ENCODE results near the gene GPR153. TPM values are rescaled to one million over a fixed set of nuclear protein-coding genes. Genes with fewer than 3 reads are reported as not detected.

The GPR153 gene
- total RNA-seq, 1 experiment from 2014 or later = 61.3 TPM

DNA sequence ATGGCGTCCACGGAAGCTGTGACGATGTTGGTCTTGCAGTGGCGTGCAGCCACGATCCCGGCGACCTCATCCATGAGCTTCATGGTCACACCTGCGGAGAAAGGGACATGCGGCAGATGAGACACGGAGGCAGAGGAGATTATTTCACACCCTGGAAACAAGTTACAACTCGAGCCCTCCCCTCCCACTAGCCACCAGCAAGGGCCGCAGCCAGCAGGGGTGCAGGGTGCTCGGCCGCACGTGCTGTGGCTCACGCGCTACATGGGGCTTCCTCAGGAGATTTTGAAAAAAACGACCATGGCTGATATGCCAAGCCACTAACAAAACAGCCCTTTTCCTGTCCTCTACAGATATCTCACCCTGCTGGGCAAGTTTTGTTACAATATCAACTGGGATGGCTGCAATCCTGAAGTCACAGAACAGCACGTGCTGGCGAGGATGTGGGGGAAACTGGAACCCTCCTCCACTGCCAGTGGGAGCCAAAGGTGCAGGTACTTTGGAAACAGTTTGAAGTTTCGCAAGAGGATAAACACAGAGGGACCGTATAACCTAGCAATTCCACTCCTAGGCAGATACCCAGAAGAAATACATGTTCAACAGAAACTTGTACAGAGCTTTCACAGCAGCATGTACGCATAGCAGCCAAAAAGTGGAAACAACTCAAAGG is 34.1 kb upstream of the GPR153 start:
- DNase-seq = no peak
- Histone ChIP-seq H3K4me3 (no peak overlapping the region), H3K27ac (peak overlapping the region; percentile 30), H3K9me3 (replicated peaks) (no peaks in the 10 kb centered on the region), H3K36me3 (peaks cover 4% of the 10 kb centered on the region; the same call in 1 of the 2 replicates), H3K27me3 (no peaks in the 10 kb centered on the region), H3K4me1 (peaks cover 52% of the 10 kb centered on the region)

- peaks cover 44% of the 10 kb centered on the region for H3K4me1 ChIP-seq
- no peaks in the 10 kb centered on the region for H3K9me3 ChIP-seq (replicated peaks)
- peak; percentile 68 to 75 for DNase-seq
Measured at GRCh38 chr1:6294080-6294889, 33.4 kb upstream of the GPR153 start.

DNA sequence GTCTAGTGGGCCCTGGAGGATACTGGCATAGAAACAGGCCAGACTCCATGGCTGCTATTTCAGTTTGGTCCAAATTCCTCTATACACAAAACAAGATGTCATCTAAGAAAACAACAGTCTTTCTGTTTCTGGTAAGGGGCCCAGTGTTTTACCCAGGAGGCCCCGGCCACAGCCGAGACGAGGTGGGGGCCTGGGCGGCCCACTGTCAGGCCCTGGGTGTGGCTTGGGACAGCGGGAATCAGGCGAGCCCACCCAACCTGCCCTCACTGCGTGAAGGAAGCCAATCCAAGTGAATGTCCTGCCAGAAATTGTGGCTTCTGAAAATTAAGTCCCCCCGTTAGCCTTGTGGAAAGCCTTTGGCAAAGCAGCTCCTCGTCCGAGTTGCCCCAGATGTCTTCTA is 31.2 kb upstream of the GPR153 start:
- no peaks in the 10 kb centered on the region for H3K27me3 ChIP-seq
- H3K4me1 ChIP-seq = peaks cover 38% of the 10 kb centered on the region
- H3K9me3 ChIP-seq (replicated peaks) = no peaks in the 10 kb centered on the region
- peak in 1 of 2 experiments; percentile 2 for DNase-seq
- no peak overlapping the region; the same call in 1 of the 2 replicates for H3K27ac ChIP-seq
- H3K36me3 ChIP-seq = peaks cover 4% of the 10 kb centered on the region; the same call in 1 of the 2 replicates
- no peak overlapping the region for H3K4me3 ChIP-seq

More at GRCh38 chr1:6294080-6294889, 33.4 kb upstream of the GPR153 start:
- Histone ChIP-seq H3K27me3 (no peaks in the 10 kb centered on the region), H3K27ac (peak overlapping the region; percentile 30), H3K4me3 (no peak overlapping the region), H3K36me3 (peaks cover 4% of the 10 kb centered on the region; the same call in 1 of the 2 replicates)

DNA sequence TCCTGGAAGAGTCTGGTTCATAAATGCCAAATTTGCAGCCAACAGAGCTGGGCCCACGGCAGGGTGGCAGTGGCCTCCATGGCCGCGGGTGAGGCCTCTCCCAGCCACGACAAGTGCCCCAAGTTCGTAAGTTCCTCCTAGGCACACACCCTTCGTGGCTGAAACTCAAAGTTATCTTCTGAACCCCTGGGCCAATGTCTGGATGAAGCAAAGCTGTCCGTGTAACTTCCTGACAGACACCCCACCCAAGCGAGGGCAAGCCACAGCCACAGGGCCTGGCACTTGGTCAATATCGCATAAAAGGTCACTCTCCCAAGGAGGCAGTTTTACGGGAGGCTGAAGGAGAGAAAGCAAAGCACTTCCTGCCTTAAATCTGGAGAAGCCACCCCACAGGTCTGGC is 27.8 kb upstream of the GPR153 start:
- peaks cover 19% of the 10 kb centered on the region for H3K4me1 ChIP-seq
- H3K27me3 ChIP-seq = no peaks in the 10 kb centered on the region
- H3K4me3 ChIP-seq = no peak overlapping the region

GRCh38 chr1:6288026-6288425 is 27.1 kb upstream of the GPR153 start:
- no peak for DNase-seq
- H3K9me3 ChIP-seq (replicated peaks) = no peaks in the 10 kb centered on the region
- H3K27ac ChIP-seq = no peak overlapping the region
- H3K4me3 ChIP-seq = no peak overlapping the region
- H3K27me3 ChIP-seq = no peaks in the 10 kb centered on the region
- peaks cover 18% of the 10 kb centered on the region for H3K4me1 ChIP-seq
- H3K36me3 ChIP-seq = peaks cover 4% of the 10 kb centered on the region; the same call in 1 of the 2 replicates

More for the DNA sequence above, 27.8 kb upstream of the GPR153 start:
- Histone ChIP-seq H3K9me3 (replicated peaks) (no peaks in the 10 kb centered on the region), H3K36me3 (peaks cover 4% of the 10 kb centered on the region; the same call in 1 of the 2 replicates), H3K27ac (no peak overlapping the region)
- no peak for DNase-seq

GRCh38 chr1:6287431-6287886 is 26.6 kb upstream of the GPR153 start:
- H3K9me3 ChIP-seq (replicated peaks) = no peaks in the 10 kb centered on the region
- H3K27ac ChIP-seq = no peak overlapping the region
- H3K4me1 ChIP-seq = peaks cover 18% of the 10 kb centered on the region
- no peaks in the 10 kb centered on the region for H3K27me3 ChIP-seq
- H3K36me3 ChIP-seq = 0 out of 2 replicates have a peak, but pooled peaks cover 4% of the 10 kb centered on the region
- DNase-seq = no peak
- H3K4me3 ChIP-seq = no peak overlapping the region

- no peak for DNase-seq
- Histone ChIP-seq H3K4me3 (no peak overlapping the region), H3K4me1 (peaks cover 16% of the 10 kb centered on the region), H3K9me3 (replicated peaks) (no peaks in the 10 kb centered on the region), H3K27ac (no peak overlapping the region), H3K27me3 (no peaks in the 10 kb centered on the region), H3K36me3 (0 out of 2 replicates have a peak, but pooled peaks cover 4% of the 10 kb centered on the region)
Measured at GRCh38 chr1:6287029-6287428, 26.1 kb upstream of the GPR153 start.

DNA sequence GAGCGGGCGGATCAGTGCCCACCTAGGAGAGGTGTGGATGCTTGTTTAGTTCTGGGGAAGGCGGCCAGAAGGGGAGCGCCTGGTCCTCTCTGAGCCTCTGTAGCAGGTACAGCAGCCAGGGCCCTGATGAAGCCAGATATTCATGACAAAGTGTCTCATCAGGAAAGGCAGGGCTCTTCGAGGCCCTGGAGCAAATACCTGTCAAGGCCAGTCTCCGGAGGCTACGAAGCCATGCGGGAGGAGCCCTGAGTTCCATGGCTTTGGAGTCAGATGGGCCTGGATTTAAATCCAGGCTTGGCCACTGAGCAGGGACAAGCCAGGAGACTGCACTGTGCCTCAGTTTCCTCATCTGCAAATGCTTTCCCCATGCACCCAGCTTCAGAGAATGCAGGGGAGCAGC is 25.4 kb upstream of the GPR153 start:
- Histone ChIP-seq H3K36me3 (0 out of 2 replicates have a peak, but pooled peaks cover 4% of the 10 kb centered on the region), H3K4me3 (no peak overlapping the region), H3K9me3 (replicated peaks) (no peaks in the 10 kb centered on the region), H3K27me3 (no peaks in the 10 kb centered on the region), H3K27ac (no peak overlapping the region), H3K4me1 (peaks cover 14% of the 10 kb centered on the region)
- DNase-seq = no peak

DNA sequence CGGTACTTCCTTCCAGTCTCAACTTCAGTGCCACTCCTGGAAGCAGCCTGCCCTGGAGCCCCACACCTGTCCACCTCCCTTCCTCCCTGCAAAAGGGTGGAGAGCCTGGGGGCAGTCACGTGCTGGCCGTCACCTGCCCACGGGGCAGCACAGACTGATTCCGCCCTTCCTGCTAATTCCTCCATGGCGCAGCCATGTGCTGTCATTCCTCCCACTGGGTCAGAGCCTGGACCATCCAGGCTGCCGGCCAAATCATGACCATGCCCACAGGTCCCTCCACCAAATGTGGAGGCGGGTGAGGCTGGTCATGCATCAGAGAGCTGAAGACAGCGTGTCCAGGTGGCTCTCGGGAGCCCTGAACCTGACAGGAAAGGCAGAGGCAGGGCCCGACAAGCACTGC is 24.4 kb upstream of the GPR153 start:
- H3K4me1 ChIP-seq = peaks cover 6% of the 10 kb centered on the region; the same call in 1 of the 2 replicates
- no peak overlapping the region for H3K27ac ChIP-seq
- DNase-seq = no peak

GRCh38 chr1:6282577-6283270 is 21.8 kb upstream of the GPR153 start:
- no peak overlapping the region for H3K4me3 ChIP-seq
- no peaks in the 10 kb centered on the region for H3K27me3 ChIP-seq
- peaks cover 6% of the 10 kb centered on the region; the same call in 1 of the 2 replicates for H3K4me1 ChIP-seq
- H3K9me3 ChIP-seq (replicated peaks) = no peaks in the 10 kb centered on the region
- H3K36me3 ChIP-seq = no peaks in the 10 kb centered on the region
- no peak for DNase-seq
- H3K27ac ChIP-seq = no peak overlapping the region

More for the DNA sequence above, 24.4 kb upstream of the GPR153 start:
- Histone ChIP-seq H3K9me3 (replicated peaks) (no peaks in the 10 kb centered on the region), H3K27me3 (no peaks in the 10 kb centered on the region), H3K36me3 (no peaks in the 10 kb centered on the region), H3K4me3 (no peak overlapping the region)

DNA sequence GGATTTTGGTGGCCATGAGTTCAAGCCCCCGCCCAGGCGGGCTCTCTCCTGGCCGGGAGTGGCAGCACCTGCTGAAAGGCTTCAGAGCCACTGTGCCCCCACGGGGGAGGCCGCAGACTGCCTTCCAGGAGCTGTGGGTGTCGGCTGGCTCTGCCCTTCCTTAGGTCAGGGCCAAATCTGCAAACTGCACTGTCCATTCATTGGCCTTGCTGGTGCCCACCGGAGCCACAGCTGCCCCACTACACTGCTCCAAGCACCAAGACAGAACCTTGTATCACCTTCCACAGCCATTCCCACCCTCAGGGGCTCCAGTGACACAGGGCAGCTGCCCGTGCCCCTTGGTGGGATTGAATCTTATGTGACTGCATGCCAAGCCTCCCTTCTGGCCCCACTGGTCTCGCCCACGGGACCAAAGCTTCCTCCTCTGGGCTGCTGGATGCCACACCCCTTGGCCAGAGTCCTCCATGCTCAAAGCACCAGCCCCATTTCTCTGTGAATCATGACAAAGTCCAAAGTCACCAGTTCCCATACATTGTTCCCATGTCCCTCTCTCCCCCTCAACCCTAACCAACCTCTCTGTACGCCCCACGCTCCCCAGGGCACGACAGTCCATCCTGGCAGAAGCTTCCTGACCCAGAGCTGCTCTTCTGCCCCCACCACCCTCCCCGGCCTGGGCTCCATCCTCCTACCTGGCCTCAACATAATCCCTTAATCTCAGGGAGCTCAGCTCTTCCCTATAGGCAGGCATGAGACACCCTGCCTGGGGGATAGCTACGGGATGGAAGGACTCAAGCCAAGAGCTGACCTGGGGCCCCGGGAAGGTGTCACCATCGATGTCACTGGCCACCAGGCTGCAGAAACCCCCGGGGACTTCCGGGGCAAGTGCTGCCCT is 20.9 kb upstream of the GPR153 start:
- H3K4me1 ChIP-seq = peaks cover 7% of the 10 kb centered on the region; the same call in 1 of the 2 replicates
- H3K27me3 ChIP-seq = no peaks in the 10 kb centered on the region
- no peak overlapping the region for H3K27ac ChIP-seq
- H3K4me3 ChIP-seq = no peak overlapping the region
- DNase-seq = no peak
- H3K9me3 ChIP-seq (replicated peaks) = no peaks in the 10 kb centered on the region
- no peaks in the 10 kb centered on the region for H3K36me3 ChIP-seq

DNA sequence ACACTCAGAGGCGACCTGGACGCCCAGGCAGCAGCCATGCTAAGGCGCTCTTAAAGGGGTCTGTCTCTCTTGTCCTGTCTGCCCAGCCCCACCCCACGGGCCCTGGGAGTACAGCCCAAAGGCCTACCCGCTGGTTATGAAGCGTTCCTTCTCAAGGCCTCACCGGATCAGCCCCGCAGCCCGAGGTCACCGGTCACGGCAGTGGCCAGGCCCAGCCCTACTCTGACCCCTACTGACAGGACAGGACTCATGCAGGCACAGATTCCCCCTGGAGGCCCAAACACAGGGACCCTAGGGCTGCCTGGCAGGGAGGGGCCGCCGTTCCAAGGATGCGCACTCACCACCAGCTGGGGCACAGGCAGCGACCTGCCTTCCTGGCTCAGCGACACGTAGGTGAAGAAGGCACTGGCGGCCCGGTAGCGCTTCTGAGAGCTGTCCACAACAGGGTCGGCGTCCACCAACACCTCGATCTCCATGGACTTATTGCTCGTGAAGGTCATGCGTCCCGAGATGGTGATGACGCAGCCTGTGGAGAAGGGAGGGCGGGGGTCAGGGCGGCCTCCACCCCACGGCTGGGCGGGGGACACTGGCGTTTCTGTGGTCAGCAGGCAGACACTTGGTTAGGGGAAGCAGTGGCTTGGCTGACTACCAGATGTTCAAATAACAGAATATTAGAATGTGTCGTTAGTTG is 20.0 kb upstream of the GPR153 start:
- no peak overlapping the region for H3K27ac ChIP-seq
- H3K4me1 ChIP-seq = peaks cover 15% of the 10 kb centered on the region

GRCh38 chr1:6279613-6280383 is 18.9 kb upstream of the GPR153 start:
- no peak overlapping the region for H3K27ac ChIP-seq
- H3K4me1 ChIP-seq = peaks cover 22% of the 10 kb centered on the region
- no peaks in the 10 kb centered on the region for H3K27me3 ChIP-seq
- H3K9me3 ChIP-seq (replicated peaks) = no peaks in the 10 kb centered on the region
- no peaks in the 10 kb centered on the region for H3K36me3 ChIP-seq
- DNase-seq = no peak
- H3K4me3 ChIP-seq = no peak overlapping the region

More for the DNA sequence above, 20.0 kb upstream of the GPR153 start:
- Histone ChIP-seq H3K9me3 (replicated peaks) (no peaks in the 10 kb centered on the region), H3K27me3 (no peaks in the 10 kb centered on the region), H3K36me3 (no peaks in the 10 kb centered on the region), H3K4me3 (no peak overlapping the region)
- DNase-seq = peak in 1 of 2 experiments; percentile 52
